Measurements from ENCODE around the gene ZNF827.

DNA sequence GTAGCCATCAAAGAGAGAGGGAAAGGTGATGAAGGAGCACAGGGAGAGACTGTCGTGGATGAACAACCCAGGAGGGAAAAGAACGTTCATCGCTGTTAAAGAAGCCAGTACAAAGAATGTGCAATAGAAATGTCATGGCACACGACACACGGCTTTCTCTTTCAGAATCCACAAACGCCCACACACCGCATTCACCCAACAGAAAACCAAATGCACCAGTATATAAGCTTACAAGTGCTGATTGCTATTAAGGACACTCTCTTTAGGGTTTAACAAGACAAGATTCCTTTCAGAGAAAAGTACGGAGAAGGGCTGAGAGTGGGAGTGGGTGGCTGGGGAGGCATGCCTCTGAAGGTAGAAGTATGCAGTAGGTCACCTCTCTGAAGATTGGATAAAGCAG is 178.4 kb downstream of the ZNF827 start:
- TF ChIP-seq TARDBP (IDR thresholded peaks at IDR 0.05) (no peak), FOXM1 (IDR thresholded peaks at IDR 0.05; ENCODE audit: borderline replicate concordance) (no peak)

Data from HEK293T (cell line).